H9 (cell line): ENCODE results near the gene BEGAIN. TPM values are rescaled to one million over a fixed set of nuclear protein-coding genes. Genes with fewer than 3 reads are reported as not detected.
A peak's percentile ranks its signal among the peaks of the same experiment; 100 is the strongest.

Experiments
- DNase-seq: peaks from one replicate; pipeline ENCODE4 v3.0.0-alpha.2; 2017
- H2AFZ ChIP-seq: one replicate; pipeline ENCODE4 v1.6.1; 2013; ENCODE audit warnings: mild to moderate bottlenecking, low read length, control low read depth, moderate library complexity
- H2AK5ac ChIP-seq: 2 replicates; pipeline ENCODE4 v1.6.1; 2013; ENCODE audit warnings: low read length, control low read depth, mixed read lengths; ENCODE audit not compliant: insufficient read length
- H2BK120ac ChIP-seq: one replicate; pipeline ENCODE4 v1.6.1; 2013; ENCODE audit warnings: low read depth, mild to moderate bottlenecking, low read length, control low read depth, inconsistent platforms; ENCODE audit not compliant: poor library complexity, severe bottlenecking
- H2BK12ac ChIP-seq: 2 replicates; pipeline ENCODE4 v1.6.1; 2013; ENCODE audit warnings: low read length, control low read depth, mixed read lengths, low read depth; ENCODE audit not compliant: insufficient read length
- H2BK15ac ChIP-seq: 2 replicates; pipeline ENCODE4 v1.6.1; 2013; ENCODE audit warnings: low read depth, low read length, control low read depth
- H2BK20ac ChIP-seq: one replicate; pipeline ENCODE4 v1.6.1; 2013; ENCODE audit warnings: low read depth, mild to moderate bottlenecking, low read length, control low read depth, inconsistent platforms; ENCODE audit not compliant: poor library complexity, severe bottlenecking
- H2BK5ac ChIP-seq: 2 replicates; pipeline ENCODE4 v1.6.1; 2013; ENCODE audit warnings: low read length, control low read depth, mixed read lengths; ENCODE audit not compliant: insufficient read length
- H3K14ac ChIP-seq: 2 replicates; pipeline ENCODE4 v1.6.1; 2013; ENCODE audit warnings: low read length, control low read depth; ENCODE audit not compliant: insufficient read depth
- H3K18ac ChIP-seq: 2 replicates; pipeline ENCODE4 v1.6.1; 2013; ENCODE audit warnings: low read depth, mild to moderate bottlenecking, mixed read lengths, low read length, control low read depth; ENCODE audit not compliant: insufficient read length
- H3K23ac ChIP-seq: 2 replicates; pipeline ENCODE4 v1.6.1; 2013; ENCODE audit warnings: low read length, control low read depth, mixed read lengths, low read depth; ENCODE audit not compliant: insufficient read length
- H3K23me2 ChIP-seq: 2 replicates; pipeline ENCODE4 v1.6.1; 2013; ENCODE audit warnings: low read depth, mild to moderate bottlenecking, mixed read lengths, low read length, control low read depth; ENCODE audit not compliant: insufficient read length, poor library complexity, severe bottlenecking
- H3K27ac ChIP-seq: 2 replicates; pipeline ENCODE4 v1.5.1; 2013; ENCODE audit warnings: low read length, control low read depth, mixed read lengths, low read depth; ENCODE audit not compliant: insufficient read length
- H3K27me3 ChIP-seq: 2 replicates; pipeline ENCODE4 v1.6.1; 2013; ENCODE audit warnings: low read length, control low read depth, inconsistent platforms; ENCODE audit not compliant: insufficient read depth
- H3K4ac ChIP-seq: 2 replicates; pipeline ENCODE4 v1.6.1; 2013; ENCODE audit warnings: low read depth, mild to moderate bottlenecking, control low read depth, inconsistent platforms, low read length, moderate library complexity
- H3K4me1 ChIP-seq: 2 replicates; pipeline ENCODE4 v1.6.1; 2013; ENCODE audit warnings: low read length, control low read depth, inconsistent platforms; ENCODE audit not compliant: insufficient read depth
- H3K4me2 ChIP-seq: 2 replicates; pipeline ENCODE4 v1.6.1; 2013; ENCODE audit warnings: low read length, control low read depth, mixed read lengths; ENCODE audit not compliant: insufficient read length, insufficient read depth
- H3K56ac ChIP-seq: 2 replicates; pipeline ENCODE4 v1.6.1; 2013; ENCODE audit warnings: low read depth, mild to moderate bottlenecking, mixed read lengths, low read length, control low read depth; ENCODE audit not compliant: insufficient read length
- H3K79me1 ChIP-seq: 2 replicates; pipeline ENCODE4 v1.6.1; 2013; ENCODE audit warnings: low read depth, mild to moderate bottlenecking, moderate library complexity, low read length, control low read depth, inconsistent platforms; ENCODE audit not compliant: insufficient read depth, poor library complexity, severe bottlenecking
- H3K79me2 ChIP-seq: 2 replicates; pipeline ENCODE4 v1.6.1; 2013; ENCODE audit warnings: low read length, control low read depth, inconsistent platforms; ENCODE audit not compliant: insufficient read depth
- H3K9ac ChIP-seq: 2 replicates; pipeline ENCODE4 v1.6.1; 2013; ENCODE audit warnings: low read length, control low read depth, mixed read lengths; ENCODE audit not compliant: insufficient read length; ENCODE audit errors: extremely low read depth
- H3K9me3 ChIP-seq: one replicate; pipeline ENCODE4 v1.6.1; 2013; ENCODE audit warnings: low read depth, low read length, inconsistent platforms; ENCODE audit not compliant: control insufficient read depth
- H3T11ph ChIP-seq: one replicate; pipeline ENCODE4 v1.6.1; 2013; ENCODE audit warnings: mild to moderate bottlenecking, low read length, control low read depth, inconsistent platforms
- H4K20me1 ChIP-seq: one replicate; pipeline ENCODE4 v1.6.1; 2013; ENCODE audit not compliant: control insufficient read depth, insufficient read length, insufficient read depth
- H4K5ac ChIP-seq: 2 replicates; pipeline ENCODE4 v1.6.1; 2013; ENCODE audit warnings: low read depth, mild to moderate bottlenecking, mixed read lengths, low read length, control low read depth; ENCODE audit not compliant: insufficient read length
- H4K8ac ChIP-seq: replicated peaks from 2 replicates; pipeline ENCODE4 v1.6.1; 2013; ENCODE audit warnings: low read length, control low read depth, mixed read lengths, low read depth; ENCODE audit not compliant: insufficient read length
- H4K91ac ChIP-seq: 2 replicates; pipeline ENCODE4 v1.6.1; 2013; ENCODE audit warnings: low read depth, mild to moderate bottlenecking, moderate library complexity, mixed read lengths, low read length, control low read depth; ENCODE audit not compliant: insufficient read length
- H3K27ac Mint-ChIP-seq, 3 experiments: 2 replicates in 2 of 3; 3 replicates in 1 of 3; pipeline ENCODE4 v1.8.0; 2020 to 2021; ENCODE audit warnings: mixed read lengths in 3 of 3, mild to moderate bottlenecking in 1 of 3, moderate library complexity in 1 of 3
- H3K27me3 Mint-ChIP-seq: 2 replicates; pipeline ENCODE4 v1.8.0; 2021; ENCODE audit warnings: low read depth, mild to moderate bottlenecking, moderate library complexity, mixed read lengths
- H3K36me3 Mint-ChIP-seq, 3 experiments: 2 replicates in 2 of 3; 3 replicates in 1 of 3; pipeline ENCODE4 v1.8.0; 2020 to 2021; ENCODE audit warnings: low read depth in 3 of 3, mixed read lengths in 3 of 3; ENCODE audit not compliant: insufficient read depth in 1 of 3
- H3K4me1 Mint-ChIP-seq, 2 experiments: 2 replicates each; pipeline ENCODE4 v1.8.0; 2020; ENCODE audit warnings: mixed read lengths in 2 of 2
- H3K4me3 Mint-ChIP-seq, 2 experiments: 2 replicates in 1 of 2; 3 replicates in 1 of 2; pipeline ENCODE4 v1.8.0; 2020 to 2021; ENCODE audit warnings: mild to moderate bottlenecking in 2 of 2, mixed read lengths in 2 of 2, moderate library complexity in 1 of 2
- H3K9me3 Mint-ChIP-seq, 2 experiments: 2 replicates in 1 of 2; 3 replicates in 1 of 2; pipeline ENCODE4 v1.8.0; 2020; ENCODE audit warnings: mild to moderate bottlenecking in 2 of 2, mixed read lengths in 2 of 2, moderate library complexity in 1 of 2
- WGBS: extraction: QIAGEN DNeasy Blood & Tissue Kit; methylation state at CpG from one replicate; pipeline ENCODE4 v1.1.7; 2013; ENCODE audit warnings: missing lambda C conversion rate, low lambda C conversion rate, mixed read lengths; ENCODE audit not compliant: insufficient read length; ENCODE audit errors: extremely low coverage; 5-methylcytosine and 5-hydroxymethylcytosine counted together
- total RNA-seq: library from RNA; stranded (reverse); gene quantifications from 2 replicates; pipeline ENCODE4 v1.2.1, GENCODE V29; 2021
- TF ChIP-seq, protein P1 (sequence below): fragments of 200-600 bp; sonication (generic); conservative IDR thresholded peaks from 3 replicates; pipeline ENCODE4 v1.8.0; 2021; ENCODE audit warnings: antibody characterized with exemption, mild to moderate bottlenecking

The BEGAIN gene
- total RNA-seq, 1 experiment from 2014 or later, result 2.6 TPM

DNA sequence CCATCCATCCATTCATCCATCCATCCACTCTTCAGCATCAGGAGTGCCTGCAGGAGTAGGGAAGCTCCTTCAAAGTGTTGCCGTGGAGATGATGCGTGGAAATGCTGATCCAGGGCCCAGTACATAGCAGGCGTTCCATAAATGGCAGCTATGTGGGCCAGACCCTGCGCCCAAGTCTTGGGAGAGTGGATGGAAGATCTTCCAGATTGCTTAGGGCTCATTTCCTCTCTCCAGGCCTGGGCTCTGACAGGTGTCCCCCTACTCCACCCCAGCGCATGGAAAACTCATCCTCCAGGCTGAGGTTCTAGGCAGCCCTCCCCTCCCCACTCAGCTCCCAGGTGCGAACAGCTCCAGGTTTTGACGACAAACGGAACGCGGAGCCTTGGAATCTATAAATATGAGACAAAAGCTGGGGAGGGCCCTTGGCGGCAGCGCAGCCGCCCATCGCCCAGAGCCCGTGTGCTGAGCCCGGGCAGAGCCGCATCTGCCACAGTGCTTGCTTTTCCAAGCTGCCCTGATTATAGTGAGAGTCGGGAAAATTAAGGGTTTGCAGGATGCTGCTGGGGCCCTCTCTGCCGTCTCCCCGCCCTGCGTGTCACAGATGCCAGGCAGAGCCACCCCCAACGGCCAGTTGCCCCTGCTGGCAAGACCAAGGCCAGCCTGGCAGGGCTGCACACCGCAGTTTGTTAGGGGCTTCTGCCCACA lies 1.6 kb downstream of the BEGAIN start:
- DNase-seq, result no peak
- no peaks in the 10 kb centered on the region for H3K9me3 Mint-ChIP-seq
- no peak overlapping the region for H2BK15ac ChIP-seq

More for the DNA sequence above, 1.6 kb downstream of the BEGAIN start:
- peak overlapping the region; percentile 61 to 69; a peak in 4 of 5 replicates for H3K4me3 Mint-ChIP-seq
- Histone ChIP-seq H2AFZ (no peak overlapping the region), H3K4me1 (no peaks in the 10 kb centered on the region), H2AK5ac (no peak overlapping the region), H2BK5ac (no peak overlapping the region), H4K8ac (no peak overlapping the region), H3K23me2 (peaks cover 6% of the 10 kb centered on the region), H3T11ph (no peak overlapping the region), H2BK120ac (no peak overlapping the region), H3K4ac (no peak overlapping the region), H3K79me1 (no peaks in the 10 kb centered on the region), H3K23ac (no peak overlapping the region), H3K9me3 (no peaks in the 10 kb centered on the region), H3K27ac (no peak overlapping the region), H3K9ac (no peak overlapping the region), H4K5ac (no peak overlapping the region), H2BK20ac (no peak overlapping the region), H4K91ac (no peak overlapping the region), H3K18ac (no peak overlapping the region), H3K14ac (no peak overlapping the region), H3K27me3 (peaks cover 6% of the 10 kb centered on the region; the same call in 1 of the 2 replicates), H3K4me2 (no peak overlapping the region), H2BK12ac (no peak overlapping the region), H4K20me1 (no peaks in the 10 kb centered on the region), H3K56ac (no peak overlapping the region), H3K79me2 (no peaks in the 10 kb centered on the region)
- no CpG with 5 or more reads among the region's 23 CpGs for WGBS
- H3K27ac Mint-ChIP-seq, result no peak overlapping the region
- TF ChIP-seq, protein P1, sequence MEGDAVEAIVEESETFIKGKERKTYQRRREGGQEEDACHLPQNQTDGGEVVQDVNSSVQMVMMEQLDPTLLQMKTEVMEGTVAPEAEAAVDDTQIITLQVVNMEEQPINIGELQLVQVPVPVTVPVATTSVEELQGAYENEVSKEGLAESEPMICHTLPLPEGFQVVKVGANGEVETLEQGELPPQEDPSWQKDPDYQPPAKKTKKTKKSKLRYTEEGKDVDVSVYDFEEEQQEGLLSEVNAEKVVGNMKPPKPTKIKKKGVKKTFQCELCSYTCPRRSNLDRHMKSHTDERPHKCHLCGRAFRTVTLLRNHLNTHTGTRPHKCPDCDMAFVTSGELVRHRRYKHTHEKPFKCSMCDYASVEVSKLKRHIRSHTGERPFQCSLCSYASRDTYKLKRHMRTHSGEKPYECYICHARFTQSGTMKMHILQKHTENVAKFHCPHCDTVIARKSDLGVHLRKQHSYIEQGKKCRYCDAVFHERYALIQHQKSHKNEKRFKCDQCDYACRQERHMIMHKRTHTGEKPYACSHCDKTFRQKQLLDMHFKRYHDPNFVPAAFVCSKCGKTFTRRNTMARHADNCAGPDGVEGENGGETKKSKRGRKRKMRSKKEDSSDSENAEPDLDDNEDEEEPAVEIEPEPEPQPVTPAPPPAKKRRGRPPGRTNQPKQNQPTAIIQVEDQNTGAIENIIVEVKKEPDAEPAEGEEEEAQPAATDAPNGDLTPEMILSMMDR, result no peak
- peaks cover 73% of the 10 kb centered on the region for H3K27me3 Mint-ChIP-seq
- H3K36me3 Mint-ChIP-seq, result no peaks in the 10 kb centered on the region
- peaks cover 2 to 11% of the 10 kb centered on the region in 2 experiments; a peak in 2 of 4 replicates for H3K4me1 Mint-ChIP-seq
